ENCODE data around the gene CSGALNACT2.
A peak's percentile ranks its signal among the peaks of the same experiment; 100 is the strongest.
"Not testable (repeated sequence)": the region's sequence is repeated elsewhere in the genome, so short reads cannot be mapped to it uniquely, and the experiment has no call there.

The CSGALNACT2 gene

GRCh38 chr10:43138021-43138756, at the start of gene CSGALNACT2:
Gene CSGALNACT2, plus strand, starts transcription at chr10:43138445. Its CDS starts 16,705 bp downstream, at chr10:43155150.
- peak; percentile 37 for DNase-seq (ENCODE audit: low spot score)

GRCh38 chr10:43089519-43089918, 48.7 kb upstream of the CSGALNACT2 start:
- no peak for DNase-seq (ENCODE audit: low spot score)

- DNase-seq (ENCODE audit: low spot score), result no peak
These were observed 48.1 kb upstream of the CSGALNACT2 start for GRCh38 chr10:43090188-43090587.

- no peak for DNase-seq (ENCODE audit: low spot score)
These were observed 47.6 kb upstream of the CSGALNACT2 start for GRCh38 chr10:43090664-43091063.

- no peak for DNase-seq (ENCODE audit: low spot score)
These were observed 46.4 kb upstream of the CSGALNACT2 start for GRCh38 chr10:43091846-43092245.

GRCh38 chr10:43093423-43094076, 44.7 kb upstream of the CSGALNACT2 start:
- DNase-seq (ENCODE audit: low spot score), result no peak

GRCh38 chr10:43094085-43094484, 44.2 kb upstream of the CSGALNACT2 start:
- no peak for DNase-seq (ENCODE audit: low spot score)

- DNase-seq (ENCODE audit: low spot score), result not testable (repeated sequence)
These were observed 38.9 kb upstream of the CSGALNACT2 start for GRCh38 chr10:43099339-43099738.

GRCh38 chr10:43099928-43100327, 38.3 kb upstream of the CSGALNACT2 start:
- no peak for DNase-seq (ENCODE audit: low spot score)

GRCh38 chr10:43100366-43100765, 37.9 kb upstream of the CSGALNACT2 start:
- DNase-seq (ENCODE audit: low spot score), result no peak

- no peak for DNase-seq (ENCODE audit: low spot score)
These were observed 36.0 kb upstream of the CSGALNACT2 start for GRCh38 chr10:43102063-43102828.

GRCh38 chr10:43105102-43105955, 32.9 kb upstream of the CSGALNACT2 start:
- DNase-seq (ENCODE audit: low spot score), result peak; percentile 48

- DNase-seq (ENCODE audit: low spot score), result no peak
These were observed 32.4 kb upstream of the CSGALNACT2 start for GRCh38 chr10:43105956-43106229.

- no peak for DNase-seq (ENCODE audit: low spot score)
These were observed 31.8 kb upstream of the CSGALNACT2 start for GRCh38 chr10:43106256-43107091.

GRCh38 chr10:43108951-43109350, 29.3 kb upstream of the CSGALNACT2 start:
- DNase-seq (ENCODE audit: low spot score), result no peak

GRCh38 chr10:43109671-43110249, 28.5 kb upstream of the CSGALNACT2 start:
- no peak for DNase-seq (ENCODE audit: low spot score)

GRCh38 chr10:43110338-43111071, 27.7 kb upstream of the CSGALNACT2 start:
- no peak for DNase-seq (ENCODE audit: low spot score)

- DNase-seq (ENCODE audit: low spot score), result no peak
These were observed 27.1 kb upstream of the CSGALNACT2 start for GRCh38 chr10:43111101-43111500.

- no peak for DNase-seq (ENCODE audit: low spot score)
These were observed 26.2 kb upstream of the CSGALNACT2 start for GRCh38 chr10:43111921-43112607.

GRCh38 chr10:43112608-43112961, 25.7 kb upstream of the CSGALNACT2 start:
- no peak for DNase-seq (ENCODE audit: low spot score)
